ENCODE data around the gene PGS1. TPM values are rescaled to one million over a fixed set of nuclear protein-coding genes. Genes with fewer than 3 reads are reported as not detected.

Gene PGS1
- total and polyA plus RNA-seq, 10 of the 15 experiments (the other 5 are each of a cell fraction or from before 2014, with no cell fraction given) = 1.3 to 37.6 (median 27.4) TPM

- TF ChIP-seq NKRF (conservative IDR thresholded peaks at IDR 0.05) = no peak
Observed at GRCh38 chr17:78351449-78352006, 26.9 kb upstream of the PGS1 start (continued).

DNA sequence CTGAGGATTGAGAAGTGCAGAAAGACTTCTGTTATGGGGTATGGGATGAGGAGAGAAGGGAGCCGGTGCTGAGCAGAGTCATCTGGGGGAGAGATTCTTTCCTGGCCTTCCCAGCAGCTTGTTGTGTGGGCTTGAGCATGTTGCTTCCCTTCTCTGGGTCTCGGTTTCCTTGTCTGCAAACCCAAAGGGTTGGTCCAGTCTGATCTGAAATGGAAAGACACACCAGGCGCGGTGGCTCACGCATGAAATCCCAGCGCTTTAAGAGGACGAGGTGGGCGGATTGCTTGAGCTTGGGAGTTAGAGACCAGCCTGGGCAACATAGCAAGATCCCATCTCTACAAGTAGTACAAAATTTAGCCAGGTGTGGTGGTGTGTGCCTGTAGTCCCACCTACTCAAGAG is 24.6 kb upstream of the PGS1 start:
- in situ Hi-C loops (cut with MboI) (no loop called here), intact Hi-C loops (cut with micrococcal nuclease; ENCODE audit: unreplicated experiment) (no loop called here)
- Histone ChIP-seq H3K36me3 (ENCODE audit: control insufficient read depth in 2 of 2, insufficient read depth in 2 of 2, low read length in 1 of 2) (no peaks in the 10 kb centered on the region; a peak in 1 of 4 replicates), H3K4me2 (ENCODE audit: control insufficient read depth, insufficient read depth) (no peak overlapping the region), H3K27me3 (replicated peaks in 1 of 2; ENCODE audit: control insufficient read depth in 2 of 2, insufficient read depth in 2 of 2, low read length in 1 of 2) (peaks cover 0 to 3% of the 10 kb centered on the region in 2 experiments; a peak in 1 of 4 replicates), H3K27ac (ENCODE audit: control insufficient read depth, insufficient read depth) (no peak overlapping the region), H3K9ac (ENCODE audit: control insufficient read depth, insufficient read depth, low read length) (no peak overlapping the region), H3K79me2 (ENCODE audit: control insufficient read depth, insufficient read depth, low read length) (peaks cover 5% of the 10 kb centered on the region), H4K20me1 (ENCODE audit: control insufficient read depth, insufficient read depth) (no peaks in the 10 kb centered on the region), H3K9me3 (replicated peaks; ENCODE audit: control insufficient read depth, insufficient read depth, low read length) (no peaks in the 10 kb centered on the region), H3K4me3 (no peak overlapping the region), H3K4me1 (ENCODE audit: control insufficient read depth, insufficient read depth, low read length) (peaks cover 47% of the 10 kb centered on the region), H2AFZ (ENCODE audit: control insufficient read depth, low read depth, low read length) (no peak overlapping the region)
- ChIA-PET SMC1A (ENCODE audit: uncharacterized antibody, unreplicated experiment) (interaction anchor here (1.6 kb wide), 1 partner anchor 56 kb away, joined by 3 read pairs; no protein-coding TSS in a partner anchor), CTCF (interaction anchor here (0.6 to 1.9 kb wide), 4 partner anchors 13 to 685 kb away, joined by 3 to 6 read pairs (median 4); no protein-coding TSS in a partner anchor), POLR2A (interaction anchor here (0.6 to 1.8 kb wide), 5 partner anchors 10 to 124 kb away, joined by 3 to 11 read pairs (median 5); no protein-coding TSS in a partner anchor), RAD21 (ENCODE audit: unreplicated experiment) (interaction anchor here (0.6 to 1.6 kb wide), 2 partner anchors 31 to 39 kb away, joined by 3 to 4 read pairs; no protein-coding TSS in a partner anchor)
- ATAC-seq (no peak), FAIRE-seq (no peak), DNase-seq (ENCODE audit: low read depth, low spot score) (no peak)
- 91% methylated on average over 8 of the region's 8 CpGs for WGBS (ENCODE audit: insufficient coverage, insufficient replicate concordance, low lambda C conversion rate, missing lambda C conversion rate)
- BruUV-seq (replicated peaks) = no TSS peak
- TF ChIP-seq EGR1 (IDR thresholded peaks at IDR 0.05; ENCODE audit: borderline replicate concordance in 1 of 2, low read depth in 2 of 2, low read length in 2 of 2) (no peak), MYC (IDR thresholded peaks at IDR 0.05; ENCODE audit: insufficient read depth, insufficient read length, insufficient replicate concordance, low read length, severe bottlenecking) (no peak), NFIC (IDR thresholded peaks at IDR 0.05; ENCODE audit: low read depth, low read length) (no peak), RELB (IDR thresholded peaks at IDR 0.05; ENCODE audit: low read depth) (no peak), MXI1 (IDR thresholded peaks at IDR 0.05; ENCODE audit: low read depth, low read length) (no peak), USF2 (IDR thresholded peaks at IDR 0.05; ENCODE audit: borderline replicate concordance, low read depth, low read length) (no peak), RFX5 (IDR thresholded peaks at IDR 0.05; ENCODE audit: low read depth, low read length) (no peak), ZBTB33 (IDR thresholded peaks at IDR 0.05) (no peak), SIN3A (IDR thresholded peaks at IDR 0.05; ENCODE audit: low read depth, low read length) (no peak), KAT2A (conservative IDR thresholded peaks at IDR 0.05; ENCODE audit: control insufficient read depth, low read depth, low read length) (no peak), POLR2AphosphoS5 (IDR thresholded peaks at IDR 0.05; ENCODE audit: low read length) (no peak), GABPA (IDR thresholded peaks at IDR 0.05; ENCODE audit: low read depth) (no peak)
